Hematopoietic multipotent progenitor cell treated with erythropoietin and hydrocortisone succinate and interleukin-3 and kit ligand, for 4 days (in vitro differentiated cells): Measurements from ENCODE around the gene AGA.

Source experiments
- DNase-seq: peaks from one replicate; pipeline ENCODE4 v3.0.0-alpha.2; 2015

Gene AGA

DNA sequence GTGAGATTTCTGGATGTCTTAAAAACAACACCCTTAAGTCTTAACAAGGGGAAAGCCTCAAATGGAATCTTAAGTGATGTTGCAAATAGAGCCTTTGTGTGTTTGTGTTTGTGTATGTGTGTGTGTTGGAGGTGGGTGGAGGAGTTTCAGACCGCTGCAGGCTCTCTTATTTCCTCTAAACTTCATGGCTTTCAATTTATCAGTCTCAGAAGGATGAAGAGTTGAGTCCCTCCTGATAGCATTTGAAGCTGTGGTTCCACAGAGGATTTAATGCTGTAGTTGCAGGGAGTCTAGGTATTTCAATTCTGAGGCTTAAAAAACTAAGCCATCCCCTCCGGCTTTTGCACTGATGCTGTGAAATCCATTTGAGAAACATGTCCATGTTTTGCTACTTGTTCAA is 4.3 kb upstream of the AGA start:
- no peak for DNase-seq

DNA sequence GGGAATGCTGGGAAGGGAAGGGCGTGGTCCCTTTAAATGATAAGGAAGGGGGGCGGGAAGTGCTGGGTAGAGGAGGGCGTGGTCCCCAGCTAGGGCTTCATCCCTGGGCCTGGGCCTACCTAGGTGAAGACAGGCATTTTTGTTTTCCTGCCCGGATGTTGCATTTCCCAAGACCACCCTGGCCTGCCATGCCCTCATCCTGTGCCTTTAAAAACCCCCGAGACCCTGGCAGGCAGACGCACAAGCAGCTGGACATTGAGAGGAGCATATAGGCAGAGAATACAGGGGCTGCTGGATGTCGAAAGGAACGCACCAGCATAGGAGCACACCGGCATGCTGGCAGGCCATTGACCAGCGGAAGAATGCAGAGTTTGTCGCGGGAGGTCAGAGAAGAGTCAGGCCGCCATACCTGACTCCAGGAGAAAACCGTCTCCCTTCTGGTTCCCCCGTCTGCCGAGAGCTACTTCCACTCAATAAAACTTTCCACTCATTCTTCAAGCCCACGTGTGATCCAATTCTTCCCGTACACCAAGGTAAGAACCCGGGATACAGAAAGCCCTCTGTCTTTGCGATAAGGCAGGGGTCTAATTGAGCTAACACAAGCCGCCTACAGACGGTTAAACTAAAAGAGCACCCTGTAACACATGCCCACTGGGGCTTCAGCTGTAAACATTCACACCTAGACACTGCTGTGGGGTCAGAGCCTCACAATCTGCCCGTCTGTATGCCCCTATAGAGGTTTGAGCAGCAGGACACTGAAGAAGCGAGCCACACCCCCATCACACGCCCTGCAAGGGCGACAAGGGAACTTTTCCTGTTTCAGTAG is 2.9 kb upstream of the AGA start:
- no peak for DNase-seq

DNA sequence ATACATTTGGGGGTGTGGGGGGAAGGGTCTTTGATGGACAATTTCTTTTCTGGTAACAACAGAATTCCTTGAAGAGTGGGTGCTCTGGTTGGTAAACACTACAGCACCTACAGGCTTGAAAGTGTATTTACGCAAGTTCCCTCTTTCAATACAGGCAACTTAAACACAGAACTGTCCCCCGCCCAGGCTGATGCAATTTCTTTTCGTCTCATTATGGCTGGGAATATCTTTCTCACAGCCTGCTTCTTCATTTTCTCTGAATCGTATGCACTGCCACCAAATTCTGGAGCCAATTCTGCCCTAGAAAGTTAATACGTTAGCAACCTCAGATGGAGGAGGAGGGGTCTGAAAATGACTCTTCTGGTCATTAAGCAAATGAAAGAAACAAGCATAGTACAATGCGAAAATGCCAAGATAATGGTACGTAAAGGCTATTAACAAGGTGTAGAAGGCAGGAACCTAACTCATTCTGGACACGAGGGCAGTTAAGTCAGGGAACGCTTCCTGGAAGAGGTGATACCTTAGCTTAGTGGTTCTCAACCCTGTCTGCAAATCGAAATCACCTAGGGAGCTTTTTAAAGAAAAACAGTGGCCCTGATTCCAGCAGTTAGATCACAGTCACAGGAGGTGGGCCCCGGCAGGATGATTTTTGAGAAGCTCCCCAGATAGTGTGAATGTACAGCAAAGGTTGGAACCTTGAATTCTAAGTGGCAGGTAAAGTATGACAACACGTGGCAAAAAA is 1.0 kb downstream of the AGA start:
- peak; percentile 86 for DNase-seq

DNA sequence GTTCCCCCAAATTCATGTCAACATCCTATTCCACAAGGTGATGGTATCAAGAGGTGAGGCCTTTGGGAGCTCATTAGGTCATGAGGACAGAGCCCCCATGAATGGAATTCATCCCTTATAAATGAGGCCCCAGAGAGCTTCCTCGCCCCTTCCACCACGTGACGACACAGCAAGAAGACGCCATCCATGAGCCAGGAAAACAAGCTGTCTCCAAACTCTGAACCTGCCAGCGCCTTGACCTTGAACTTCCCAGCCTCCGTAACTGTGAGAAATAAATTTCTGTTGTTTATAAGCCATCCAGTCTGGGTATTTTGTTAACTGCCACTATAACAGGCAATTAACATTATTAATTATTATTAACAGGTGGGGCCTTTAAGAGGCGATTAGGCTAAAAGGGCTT is 5.8 kb downstream of the AGA start:
- no peak for DNase-seq

DNA sequence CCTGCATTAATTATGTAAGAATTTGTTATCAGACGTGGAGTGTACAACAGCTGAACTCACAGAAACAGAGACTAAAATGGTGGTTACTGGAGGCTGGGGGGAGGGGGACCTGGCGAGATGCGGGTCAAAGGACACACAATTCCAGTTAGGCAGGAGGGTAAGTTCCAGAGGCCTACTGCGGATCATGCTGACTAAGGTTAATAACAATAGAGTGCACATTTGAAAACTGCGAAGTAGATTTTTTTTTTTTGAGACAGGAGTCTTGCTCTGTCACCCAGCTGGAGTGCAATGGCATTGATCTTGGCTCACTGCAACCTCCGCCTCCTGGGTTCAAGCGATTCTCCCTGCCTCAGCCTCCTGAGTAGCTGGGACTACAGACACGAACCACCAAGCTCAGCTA is 7.6 kb downstream of the AGA start:
- DNase-seq: no peak

DNA sequence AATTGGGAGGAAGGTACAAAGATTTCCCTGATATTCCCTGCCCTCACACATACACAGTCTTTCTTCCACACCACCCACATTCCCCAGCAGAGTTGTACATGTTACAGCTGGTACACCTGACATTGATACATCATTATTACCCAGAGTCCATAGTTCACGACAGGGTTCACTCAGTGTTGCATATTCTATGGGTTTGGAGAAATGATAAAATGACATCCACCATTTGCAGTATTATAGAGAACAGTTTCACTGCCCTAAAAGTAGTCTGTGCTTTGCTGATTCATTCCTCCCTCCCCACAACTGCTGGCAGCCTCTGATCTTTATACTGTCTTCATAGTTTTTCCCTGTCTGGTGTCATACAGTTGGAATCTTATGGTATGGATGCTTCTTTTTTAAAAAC is 15.0 kb downstream of the AGA start:
- no peak for DNase-seq

DNA sequence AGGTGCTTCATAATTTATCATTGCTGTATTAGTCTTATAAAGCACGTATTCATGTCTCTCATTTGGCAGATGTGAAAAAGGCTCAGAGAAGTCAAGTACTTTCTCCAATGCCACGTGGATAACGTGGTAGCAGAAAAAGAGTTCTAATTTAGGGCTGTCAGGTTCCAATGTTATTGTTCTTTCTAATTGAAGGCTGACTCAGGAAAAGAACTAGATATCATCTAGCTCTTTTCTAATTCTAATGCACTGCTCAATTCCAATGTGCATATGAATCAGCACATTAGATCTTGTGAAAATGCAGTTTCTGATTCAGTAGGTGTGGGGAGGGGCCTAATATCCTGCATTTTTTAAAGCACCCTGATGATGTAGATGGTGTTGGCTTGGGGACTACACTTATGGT is 22.8 kb downstream of the AGA start:
- DNase-seq: no peak

DNA sequence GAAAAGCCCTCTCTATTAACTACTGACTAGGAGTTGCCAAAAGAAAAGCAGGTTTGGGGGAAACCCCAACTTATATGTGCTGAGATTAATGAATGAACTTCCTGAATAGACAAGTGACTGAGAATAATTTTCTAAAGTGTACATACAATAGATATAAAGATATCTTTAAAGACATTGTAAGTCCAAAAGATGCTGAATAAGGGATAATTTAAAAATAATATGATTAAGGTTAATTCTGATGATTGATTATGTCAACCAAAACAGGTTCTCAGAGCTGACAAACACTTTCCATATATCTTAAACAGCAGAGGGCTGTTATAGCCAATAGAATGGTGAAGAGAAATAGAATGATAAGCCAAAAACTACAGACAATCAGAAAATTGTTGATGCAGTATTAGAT is 28.6 kb downstream of the AGA start:
- no peak for DNase-seq

DNA sequence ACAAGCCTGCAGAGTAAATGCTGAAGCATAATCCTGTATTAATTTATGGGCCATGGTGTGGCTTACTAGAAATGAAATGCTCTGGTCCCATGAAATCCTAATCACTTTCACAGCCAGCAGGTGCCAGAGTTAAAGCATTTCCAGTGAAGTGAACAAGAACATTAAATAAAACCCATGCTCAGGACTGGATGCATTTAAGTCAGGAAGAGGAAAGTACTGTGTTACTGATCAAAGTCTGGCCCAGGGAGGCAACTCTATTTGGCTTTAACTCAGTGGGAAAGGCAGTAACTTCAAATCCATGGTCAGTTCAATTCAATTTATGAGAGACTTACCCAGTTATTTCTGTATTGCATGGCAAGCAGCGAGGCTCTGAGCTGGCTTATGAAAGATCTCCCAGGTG is 29.2 kb downstream of the AGA start:
- DNase-seq: no peak

DNA sequence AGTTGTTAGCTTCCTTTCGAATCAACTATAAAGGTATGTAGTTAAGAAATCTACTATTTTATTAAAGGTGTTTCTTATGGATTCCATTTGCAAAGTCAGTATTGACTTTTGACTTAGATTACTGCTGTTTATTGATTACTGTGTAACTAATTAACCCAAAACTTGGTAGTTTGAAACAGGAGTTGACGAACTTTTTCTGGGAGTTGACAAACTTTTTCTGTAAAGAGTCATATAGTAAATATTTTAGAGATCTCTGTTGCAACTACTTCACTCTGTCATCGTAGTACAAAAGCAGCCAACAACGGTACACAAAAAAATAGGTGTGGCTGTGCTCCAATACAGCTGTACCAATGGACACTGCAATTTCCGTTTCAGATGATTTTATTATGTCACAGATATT is 30.2 kb downstream of the AGA start:
- DNase-seq: no peak

DNA sequence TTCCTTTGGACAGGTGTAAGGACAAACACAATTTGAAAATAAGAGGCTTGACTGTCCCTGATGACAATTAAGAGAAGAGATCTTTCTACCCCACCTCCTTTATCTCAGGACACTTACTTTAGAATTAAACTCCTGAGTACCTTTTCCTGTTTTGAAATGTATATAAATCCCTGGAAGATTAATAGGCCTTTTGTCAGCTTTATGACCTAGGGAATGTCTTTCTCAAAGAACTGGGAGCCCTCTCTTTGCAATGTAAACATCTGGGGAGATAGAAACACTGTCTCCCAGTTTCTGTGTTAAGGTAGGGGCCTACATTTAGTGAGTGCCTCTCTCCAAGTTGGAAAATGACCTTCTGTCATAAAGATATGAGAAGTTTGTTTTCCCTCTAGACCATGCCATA is 31.7 kb downstream of the AGA start:
- no peak for DNase-seq

DNA sequence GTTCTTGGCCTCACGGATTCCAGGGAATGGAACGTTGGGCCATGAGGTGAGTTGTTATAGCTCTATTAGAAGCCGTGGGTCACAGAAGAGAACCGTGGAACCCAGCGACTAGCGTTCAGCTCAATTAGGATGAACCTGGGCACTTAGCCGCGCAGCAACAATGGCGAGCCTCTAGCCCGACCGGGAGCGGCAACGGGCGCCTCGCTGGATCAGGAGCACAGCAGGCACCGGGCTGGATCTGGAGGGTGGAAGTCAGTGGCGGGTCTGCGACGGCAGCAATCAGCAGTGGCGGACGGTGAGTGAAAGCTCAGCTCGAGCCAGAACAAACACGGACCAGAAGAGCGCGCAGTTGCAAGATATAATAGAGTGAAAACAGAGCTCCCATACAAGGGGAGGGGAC is 34.2 kb downstream of the AGA start:
- no peak for DNase-seq

DNA sequence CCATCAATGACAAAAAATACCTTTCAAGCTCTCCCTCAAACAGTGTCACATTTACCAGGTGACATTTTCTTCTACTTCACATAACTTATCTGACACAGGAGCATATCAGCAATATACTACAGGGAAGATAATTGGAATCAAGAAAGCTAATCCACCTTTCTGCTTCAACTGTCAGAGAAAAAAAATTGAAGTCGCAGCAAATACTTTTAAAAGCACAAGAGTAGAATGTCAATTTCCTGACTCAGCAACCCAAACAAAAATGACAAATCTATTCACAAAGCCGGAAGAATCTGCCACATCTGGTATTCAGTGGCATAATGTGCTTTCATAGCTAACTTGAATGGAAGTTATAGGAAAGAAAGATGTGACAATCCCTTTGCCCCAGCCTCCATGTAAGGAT is 36.7 kb downstream of the AGA start:
- DNase-seq: no peak

DNA sequence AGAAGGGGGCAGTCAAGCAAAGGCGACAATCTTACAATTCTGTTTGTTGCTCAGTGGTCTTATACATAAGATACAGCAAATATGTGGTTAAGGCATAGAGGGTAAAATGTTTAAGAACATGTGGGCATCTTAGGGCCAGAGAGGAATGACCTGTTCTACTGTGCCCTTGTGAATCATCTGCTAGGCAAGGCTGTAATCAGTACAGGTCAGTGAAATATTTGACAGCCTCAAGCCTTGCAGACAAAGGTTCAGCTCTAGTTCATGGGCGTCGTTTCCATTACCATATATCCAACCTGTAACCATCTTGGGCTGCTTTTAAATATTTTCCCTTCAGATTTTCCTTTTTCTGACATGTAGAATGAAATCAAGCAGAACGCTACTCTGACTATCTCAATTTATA is 37.3 kb downstream of the AGA start:
- no peak for DNase-seq

DNA sequence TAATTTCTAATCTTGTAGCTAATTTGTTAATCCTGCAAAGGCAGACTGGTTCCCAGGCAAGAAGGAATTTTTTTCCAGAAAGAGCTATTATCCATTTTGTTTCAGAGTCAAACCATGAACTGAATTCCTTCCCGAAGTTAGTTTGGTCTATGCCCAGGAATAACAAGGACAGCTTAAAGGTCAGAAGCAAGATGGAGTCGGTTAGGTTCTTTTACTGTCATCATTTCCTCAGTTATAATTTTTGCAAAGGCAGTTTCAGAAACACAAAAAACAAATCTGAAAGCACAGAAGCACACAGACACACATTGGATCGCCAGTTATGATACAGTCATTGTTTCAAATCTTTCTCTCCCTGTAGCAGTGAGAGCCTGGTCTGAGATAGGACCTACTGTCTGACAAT is 37.9 kb downstream of the AGA start:
- no peak for DNase-seq

DNA sequence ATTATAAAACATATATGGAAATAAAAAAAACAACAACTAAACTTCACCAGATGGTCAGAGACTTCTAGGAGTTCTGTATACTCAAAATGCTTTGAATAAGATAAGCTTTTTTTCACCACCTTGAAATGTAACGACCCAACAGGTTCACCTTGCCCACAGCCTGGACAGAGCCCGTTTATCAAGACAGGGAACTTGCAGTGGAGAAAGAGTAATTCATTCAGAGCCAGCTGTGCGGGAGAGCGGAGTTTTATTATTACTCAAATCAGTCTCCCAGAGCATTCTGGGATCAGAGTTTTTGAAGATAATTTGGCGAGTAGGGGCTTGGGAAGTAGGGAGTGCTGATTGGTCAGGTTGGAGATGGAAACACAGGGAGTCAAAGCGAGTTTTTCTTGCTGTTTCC is 38.5 kb downstream of the AGA start:
- DNase-seq: no peak

DNA sequence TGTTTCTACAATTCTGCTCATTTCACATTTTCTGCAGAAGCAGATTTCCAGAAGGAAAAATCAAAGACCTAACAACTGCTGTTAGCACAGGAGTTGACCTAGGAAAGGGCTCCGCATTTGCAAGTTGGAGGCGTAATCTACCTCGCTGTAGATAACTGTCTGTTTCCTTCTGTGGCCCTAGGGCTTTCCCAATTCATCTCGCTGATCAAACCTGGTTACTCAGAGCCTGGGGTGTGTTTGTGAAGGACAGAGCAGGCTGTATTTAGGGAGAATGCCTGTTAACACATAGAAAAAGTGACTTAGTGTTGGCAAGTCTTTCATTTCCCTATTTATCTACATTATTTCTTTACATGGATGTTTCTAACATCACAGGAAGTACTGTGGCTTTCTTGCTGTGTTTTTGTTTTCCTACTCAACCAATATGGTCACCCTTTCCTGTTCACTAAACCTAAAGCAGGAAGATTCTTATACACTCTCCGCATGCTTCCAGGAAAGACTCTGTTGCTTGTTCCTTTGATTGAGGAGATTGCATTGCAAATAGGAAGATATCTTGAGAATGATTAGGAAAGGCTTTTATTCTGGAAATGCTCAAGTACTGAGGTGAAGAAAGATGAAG is 40.5 kb downstream of the AGA start:
- DNase-seq: peak; percentile 5

DNA sequence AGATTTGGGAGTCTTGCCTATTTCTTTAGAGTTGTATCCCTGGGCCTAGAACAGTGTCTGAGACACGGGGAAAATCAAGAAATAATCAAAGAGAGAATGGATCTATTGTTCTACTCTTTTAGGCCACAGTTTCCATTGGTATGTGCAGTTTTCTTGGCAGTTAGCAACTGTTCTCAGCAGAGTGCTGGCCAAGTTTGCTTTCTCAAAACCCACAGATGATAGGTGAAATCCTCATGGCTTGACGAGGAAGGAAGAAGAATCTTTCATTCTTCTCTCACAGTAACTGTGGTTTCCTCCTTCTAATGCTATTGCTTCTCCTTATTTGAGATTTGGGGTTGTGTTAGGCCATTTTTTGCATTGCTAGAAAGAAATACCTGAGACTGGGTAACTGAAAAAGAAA is 42.2 kb downstream of the AGA start:
- peak; percentile 2 for DNase-seq

DNA sequence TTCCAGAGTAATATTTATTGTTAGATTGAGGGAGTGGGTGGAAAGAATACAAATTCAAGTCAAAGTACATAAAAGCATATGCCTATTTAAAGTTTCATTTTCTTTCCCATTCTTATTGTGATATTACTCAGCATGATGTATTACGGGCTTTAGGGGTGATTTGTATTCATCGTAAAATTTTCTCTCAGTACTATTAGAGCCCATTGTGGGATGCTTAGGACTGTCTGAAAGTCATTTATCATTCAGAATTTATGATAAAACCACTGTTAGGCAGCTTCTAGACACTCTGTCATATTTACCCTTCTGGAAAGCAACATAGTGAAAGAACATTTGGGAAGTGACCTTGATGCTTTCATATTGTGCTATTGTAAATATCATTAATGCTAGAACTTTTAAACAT is 45.9 kb downstream of the AGA start:
- no peak for DNase-seq

DNA sequence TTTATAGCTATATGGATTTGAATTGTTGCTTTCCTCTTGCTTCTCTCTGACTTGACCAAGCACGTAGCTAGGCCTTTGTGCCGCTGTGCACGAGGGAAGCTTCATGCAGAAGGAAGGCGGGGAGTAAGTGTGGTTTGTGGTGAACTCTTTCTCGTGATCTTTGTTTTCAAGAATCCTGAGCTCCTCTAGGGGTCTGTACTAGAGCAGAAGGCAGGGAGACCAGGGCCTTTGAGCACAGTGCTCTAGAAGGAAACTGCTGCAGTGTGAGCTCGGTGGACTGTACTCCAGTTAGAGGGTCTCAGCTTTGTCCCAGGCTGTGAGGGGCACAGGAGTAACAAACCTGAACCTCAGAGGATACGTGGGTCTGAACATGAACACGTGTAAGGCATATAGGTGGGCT is 49.0 kb downstream of the AGA start:
- peak; percentile 68 for DNase-seq

DNA sequence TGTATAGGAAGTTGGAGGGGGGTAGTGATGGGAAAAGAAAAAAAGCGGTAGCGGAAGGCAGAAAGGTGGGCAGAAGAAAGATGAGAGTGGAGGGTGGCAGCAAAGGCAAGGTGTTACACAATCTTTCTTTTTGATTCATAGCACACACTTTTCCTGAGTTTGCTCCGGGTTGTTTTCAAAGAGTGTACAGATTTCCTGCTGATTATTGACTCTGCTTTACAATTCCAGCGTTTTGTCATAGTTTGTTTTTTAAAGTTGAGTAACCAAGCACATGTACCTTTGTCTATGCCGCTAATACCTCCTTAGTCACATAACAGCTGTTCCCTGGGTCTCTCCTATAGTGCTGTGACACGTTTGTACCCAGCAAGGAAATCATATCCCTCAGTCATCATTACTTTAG is 50.3 kb downstream of the AGA start:
- no peak for DNase-seq

DNA sequence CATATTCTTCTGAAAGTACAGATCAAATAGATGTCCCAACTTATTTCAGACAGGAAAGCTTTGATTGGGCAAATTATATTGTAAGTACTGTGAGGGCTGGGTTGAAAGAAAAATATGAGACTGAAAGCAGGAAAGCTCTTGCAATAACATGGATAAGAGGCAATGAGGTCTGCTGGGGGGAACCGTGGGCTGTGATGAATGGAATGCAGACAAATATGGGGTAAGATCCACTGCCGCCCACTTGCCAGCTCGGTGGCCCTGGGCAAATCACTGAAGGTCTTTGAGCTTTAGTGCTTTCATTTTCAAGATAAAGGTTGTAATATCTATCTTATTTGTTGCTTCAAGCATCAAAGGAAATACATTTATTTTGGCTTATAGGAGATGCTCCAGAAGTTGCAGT is 51.0 kb downstream of the AGA start:
- DNase-seq: no peak

DNA sequence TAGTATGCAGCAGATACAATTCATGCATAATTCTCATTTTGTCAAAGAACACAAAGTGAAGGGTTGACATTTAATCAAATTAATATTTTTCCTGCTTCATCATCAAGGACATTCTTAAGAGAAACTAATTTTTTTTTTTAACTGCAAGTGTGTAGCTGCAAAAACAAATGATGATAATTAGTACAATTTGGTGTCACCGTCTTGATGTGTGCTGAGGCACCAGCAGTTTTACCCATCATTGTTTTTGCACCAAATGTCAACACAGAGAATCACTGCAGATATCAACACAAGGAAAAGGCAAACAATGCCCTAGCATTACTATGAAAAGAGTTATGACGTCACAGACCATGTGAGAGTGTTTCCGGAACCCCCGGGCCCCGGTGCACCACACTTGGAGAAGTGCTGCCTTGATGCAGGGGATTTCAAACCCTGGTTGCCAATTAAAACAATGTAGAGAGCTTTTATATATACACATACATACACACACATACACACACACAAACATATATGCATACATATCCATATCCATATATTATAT is 55.9 kb downstream of the AGA start:
- DNase-seq: no peak
